Endothelial cell of umbilical vein (primary cell): ENCODE data around the gene EIF3A. TPM values are rescaled to one million over a fixed set of nuclear protein-coding genes. Genes with fewer than 3 reads are reported as not detected.

Source experiments
- BruUV-seq: library from RNA; stranded (reverse); fragments of 400-500 nt; replicated peaks from 2 replicates; lab custom pipeline; 2021; lab: Mats Ljungman, UMichigan
- CTCF ChIA-PET: fragments of 300-600, 350-600 bp; sonication (Branson Sonifier 250); formaldehyde crosslinking; loops from one replicate; lab custom pipeline; 2021; ENCODE audit warnings: antibody characterized with exemption, inconsistent platforms; lab: Charles Lee
- POLR2A ChIA-PET: fragments of 300-600, 350-600 bp; sonication (Branson Sonifier 250); formaldehyde crosslinking; loops from one replicate; lab custom pipeline; 2021; ENCODE audit warnings: antibody characterized with exemption, inconsistent platforms; lab: Charles Lee
- DNase-seq: peaks from one replicate; pipeline ENCODE4 v3.0.0-alpha.2; 2011; ENCODE audit warnings: low read depth, low spot score
- FAIRE-seq: peaks from 2 replicates; lab custom pipeline; 2011; peaks lifted over from hg19 to GRCh38; lab: Jason Lieb, UNC
- H2AFZ ChIP-seq: 2 replicates; pipeline ENCODE4 v1.6.0; 2012; ENCODE audit warnings: low read depth, low read length, control low read depth, inconsistent platforms
- H3K27ac ChIP-seq: 2 replicates; pipeline ENCODE4 v1.5.1; 2011; ENCODE audit warnings: low read depth, mild to moderate bottlenecking, control low read depth, low read length, moderate library complexity; ENCODE audit not compliant: insufficient read depth
- H3K27me3 ChIP-seq, 2 experiments: 2 replicates each; pipeline versions ENCODE4 v1.6.0 to v1.6.1; 2011; ENCODE audit warnings: low read length in 2 of 2, mixed read lengths in 1 of 2; ENCODE audit not compliant: control insufficient read depth in 2 of 2, insufficient read depth in 2 of 2
- H3K36me3 ChIP-seq, 2 experiments: 2 replicates in 1 of 2; 3 replicates in 1 of 2; pipeline ENCODE4 v1.5.1; 2011; ENCODE audit warnings: low read length in 2 of 2, mild to moderate bottlenecking in 1 of 2, moderate library complexity in 1 of 2; ENCODE audit not compliant: control insufficient read depth in 2 of 2, insufficient read depth in 2 of 2; ENCODE audit errors: extremely low read depth in 1 of 2
- H3K4me1 ChIP-seq: 3 replicates; pipeline ENCODE4 v1.5.1; 2011; ENCODE audit warnings: mild to moderate bottlenecking, low read length; ENCODE audit not compliant: control insufficient read depth, insufficient read depth; ENCODE audit errors: extremely low read depth
- H3K4me2 ChIP-seq: 2 replicates; pipeline ENCODE4 v1.6.1; 2011; ENCODE audit warnings: low read length, control low read depth, mixed read lengths; ENCODE audit not compliant: insufficient read depth
- H3K4me3 ChIP-seq, 3 experiments: fragments of 200-600 bp in 1 of 3; sonication (generic), shearing (Covaris generic) in 1 of 3; replicated peaks in 1 of 3; 2 replicates each; pipeline ENCODE4 v1.5.1; 2011 to 2016; ENCODE audit warnings: control low read depth in 3 of 3, low read length in 3 of 3, mild to moderate bottlenecking in 2 of 3, inconsistent platforms in 1 of 3, low read depth in 1 of 3, moderate library complexity in 1 of 3; ENCODE audit not compliant: insufficient read depth in 1 of 3
- H3K79me2 ChIP-seq: 2 replicates; pipeline ENCODE4 v1.6.0; 2012; ENCODE audit warnings: low read length, inconsistent platforms; ENCODE audit not compliant: control insufficient read depth, insufficient read depth
- H3K9ac ChIP-seq: replicated peaks from 2 replicates; pipeline ENCODE3; 2011; ENCODE audit warnings: low read length, control low read depth; ENCODE audit not compliant: insufficient read depth; ENCODE audit errors: extremely low read depth
- H3K9me1 ChIP-seq: replicated peaks from 3 replicates; pipeline ENCODE4 v1.6.0; 2011; ENCODE audit warnings: mild to moderate bottlenecking, low read length; ENCODE audit not compliant: control insufficient read depth, insufficient read depth; ENCODE audit errors: extremely low read depth
- H3K9me3 ChIP-seq: replicated peaks from 2 replicates; pipeline ENCODE4 v1.5.1; 2012; ENCODE audit warnings: low read length, inconsistent platforms; ENCODE audit not compliant: control insufficient read depth, insufficient read depth
- H4K20me1 ChIP-seq: replicated peaks from 2 replicates; pipeline ENCODE3; 2011; ENCODE audit warnings: mild to moderate bottlenecking, low read length; ENCODE audit not compliant: control insufficient read depth, insufficient read depth; ENCODE audit errors: extremely low read depth
- EZH2 ChIP-seq: IDR thresholded peaks from 2 replicates; pipeline ENCODE4 v1.6.1; 2012; ENCODE audit warnings: borderline replicate concordance, low read depth, mild to moderate bottlenecking, moderate library complexity, low read length, inconsistent platforms; ENCODE audit not compliant: severe bottlenecking
- FOS ChIP-seq: IDR thresholded peaks from 2 replicates; pipeline ENCODE4 v1.6.1; 2011; ENCODE audit warnings: mild to moderate bottlenecking, low read length, moderate library complexity, borderline replicate concordance; ENCODE audit not compliant: insufficient read depth
- GATA2 ChIP-seq: IDR thresholded peaks from 2 replicates; pipeline ENCODE4 v1.7.0; 2011; ENCODE audit warnings: low read depth, mild to moderate bottlenecking, moderate library complexity, mixed read lengths, low read length; ENCODE audit not compliant: insufficient read length, insufficient read depth
- JUN ChIP-seq: IDR thresholded peaks from 2 replicates; pipeline ENCODE4 v1.6.1; 2011; ENCODE audit warnings: borderline replicate concordance, low read depth; ENCODE audit not compliant: insufficient read length, insufficient read depth
- MYC ChIP-seq: IDR thresholded peaks from one replicate; pipeline ENCODE4 v1.6.1; 2011; ENCODE audit warnings: mild to moderate bottlenecking, low read depth, low read length
- POLR2A ChIP-seq: IDR thresholded peaks from 2 replicates; pipeline ENCODE4 v1.6.1; 2012; ENCODE audit warnings: low read depth, mild to moderate bottlenecking, control low read depth, low read length
- POLR2AphosphoS5 ChIP-seq: IDR thresholded peaks from 2 replicates; pipeline ENCODE4 v1.6.1; 2012; ENCODE audit warnings: low read depth, mild to moderate bottlenecking, control low read depth, low read length, moderate library complexity; ENCODE audit not compliant: insufficient read depth
- dilution Hi-C: fragments of 300-500 bp; cut with MboI; formaldehyde crosslinking; loops from one replicate; pipeline ENCODE4 v1.15.0; 2019; ENCODE audit warnings: low sequenced_read_pairs; ENCODE audit not compliant: extremely low pct_ligation_motif_present
- intact Hi-C: fragments of 100-400 bp; cut with micrococcal nuclease; formaldehyde crosslinking; loops from one replicate; pipeline ENCODE4 v1.10.0; 2022
- polyA plus RNA-seq, 4 experiments: library from polyadenylated mRNA; depleted of rRNA in 3 of 4; stranded (reverse) in 3 of 4; unstranded in 1 of 4; fragments of >200 nt; gene quantifications; 2 replicates each; pipeline versions ENCODE4 v1.2.1 to v1.2.3, GENCODE V29; 2011 to 2012; ENCODE audit warnings: missing spikeins in 1 of 4
- total RNA-seq: library from RNA; stranded (reverse); gene quantifications from 2 replicates; pipeline ENCODE4 v1.2.3, GENCODE V29; 2021
- TF ChIP-seq, protein P1 (sequence below): IDR thresholded peaks from 2 replicates; pipeline ENCODE4 v1.6.1; 2011; ENCODE audit not compliant: insufficient read depth, insufficient read length
- TF ChIP-seq, protein P2 (sequence below), 2 donors: IDR thresholded peaks; 1 replicate in 1 of 2; 2 replicates in 1 of 2; pipeline ENCODE4 v1.5.1; 2011; ENCODE audit warnings: low read length in 2 of 2, mild to moderate bottlenecking in 2 of 2, moderate library complexity in 2 of 2, control low read depth in 1 of 2, inconsistent platforms in 1 of 2, low read depth in 1 of 2; ENCODE audit not compliant: insufficient read depth in 1 of 2; ENCODE audit errors: extremely low read depth in 1 of 2

Gene EIF3A
- total and polyA plus RNA-seq, 2 donors (not counting 3 experiments of a cell fraction or from before 2014, with no cell fraction given): 27.6 to 159 TPM

DNA sequence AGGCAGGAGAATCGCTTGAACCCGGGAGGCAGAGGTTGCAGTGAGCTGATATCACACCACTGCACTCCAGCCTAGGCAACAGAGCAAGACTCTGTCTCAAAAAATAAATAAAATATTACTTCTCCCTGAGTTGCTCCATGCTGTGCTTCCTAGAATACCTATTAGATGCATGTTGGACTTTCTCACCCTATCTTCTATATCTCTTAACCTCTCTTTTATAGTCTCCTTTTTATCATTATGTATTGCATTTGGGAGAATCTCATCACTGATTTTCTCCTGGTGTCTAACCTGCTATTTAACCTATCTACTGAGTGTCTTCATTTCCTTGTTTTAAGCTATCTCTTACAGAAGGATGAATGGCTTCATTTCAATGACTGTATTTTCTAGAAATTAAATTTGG is 83.2 kb downstream of the EIF3A start:
- H3K4me1 ChIP-seq: no peaks in the 10 kb centered on the region
- H3K4me2 ChIP-seq: no peak overlapping the region
- H3K27me3 ChIP-seq: no peaks in the 10 kb centered on the region
- H3K79me2 ChIP-seq: no peaks in the 10 kb centered on the region
- ChIA-PET POLR2A (no interaction called here), CTCF (no interaction called here)
- H3K27ac ChIP-seq: no peak overlapping the region
- H4K20me1 ChIP-seq: no peaks in the 10 kb centered on the region
- TF ChIP-seq POLR2A: no peak
- TF ChIP-seq FOS: no peak
- TF ChIP-seq, protein P1, sequence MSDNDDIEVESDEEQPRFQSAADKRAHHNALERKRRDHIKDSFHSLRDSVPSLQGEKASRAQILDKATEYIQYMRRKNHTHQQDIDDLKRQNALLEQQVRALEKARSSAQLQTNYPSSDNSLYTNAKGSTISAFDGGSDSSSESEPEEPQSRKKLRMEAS: no peak
- no peak for TF ChIP-seq EZH2
- DNase-seq (no peak), FAIRE-seq (no peak)
- dilution Hi-C loops (no loop called here), intact Hi-C loops (no loop called here)
- H2AFZ ChIP-seq: no peak overlapping the region
- H3K4me3 ChIP-seq: no peak overlapping the region
- H3K9me3 ChIP-seq: no peaks in the 10 kb centered on the region
- no peak overlapping the region for H3K9ac ChIP-seq
- BruUV-seq: no TSS peak
- no peaks in the 10 kb centered on the region for H3K36me3 ChIP-seq
- H3K9me1 ChIP-seq: no peaks in the 10 kb centered on the region

DNA sequence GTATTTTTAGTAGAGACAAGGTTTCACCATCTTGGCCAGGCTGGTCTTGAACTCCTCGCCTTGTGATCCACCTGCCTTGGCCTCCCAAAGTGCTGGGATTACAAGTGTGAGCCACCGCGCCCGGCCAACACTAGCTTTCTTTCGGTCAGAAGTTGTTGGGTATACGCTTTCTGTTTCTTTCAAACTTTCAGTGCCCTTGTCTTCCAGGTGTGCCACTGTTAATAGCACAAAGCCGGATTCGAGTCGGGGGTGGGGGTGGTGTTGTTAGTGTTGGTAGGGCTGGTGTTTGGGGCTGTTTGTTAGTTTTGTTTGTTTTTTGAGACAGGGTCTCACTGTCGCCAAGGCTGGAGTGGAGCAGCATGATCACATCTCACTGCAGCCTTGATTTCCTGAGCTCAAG is 84.9 kb downstream of the EIF3A start:
- no peak for FAIRE-seq
- no peaks in the 10 kb centered on the region for H3K36me3 ChIP-seq
- no peaks in the 10 kb centered on the region for H3K79me2 ChIP-seq
- no peak overlapping the region for H3K9ac ChIP-seq
- no peaks in the 10 kb centered on the region for H4K20me1 ChIP-seq
- peaks cover 0 to under 1% of the 10 kb centered on the region in 2 experiments for H3K27me3 ChIP-seq
- H3K27ac ChIP-seq: no peak overlapping the region
- H3K4me1 ChIP-seq: no peaks in the 10 kb centered on the region
- no TSS peak for BruUV-seq
- no peak for DNase-seq
- dilution Hi-C loops (no loop called here), intact Hi-C loops (no loop called here)
- H3K9me3 ChIP-seq: no peaks in the 10 kb centered on the region
- POLR2A ChIA-PET: no interaction called here
- H3K9me1 ChIP-seq: no peaks in the 10 kb centered on the region
- H3K4me3 ChIP-seq: no peak overlapping the region
- H3K4me2 ChIP-seq: no peak overlapping the region
- H2AFZ ChIP-seq: no peak overlapping the region
- CTCF ChIA-PET: no interaction called here
- TF ChIP-seq POLR2AphosphoS5: no peak
- TF ChIP-seq MYC: no peak
- TF ChIP-seq JUN: no peak
- TF ChIP-seq GATA2: no peak
- TF ChIP-seq EZH2: no peak
- TF ChIP-seq, protein P2, sequence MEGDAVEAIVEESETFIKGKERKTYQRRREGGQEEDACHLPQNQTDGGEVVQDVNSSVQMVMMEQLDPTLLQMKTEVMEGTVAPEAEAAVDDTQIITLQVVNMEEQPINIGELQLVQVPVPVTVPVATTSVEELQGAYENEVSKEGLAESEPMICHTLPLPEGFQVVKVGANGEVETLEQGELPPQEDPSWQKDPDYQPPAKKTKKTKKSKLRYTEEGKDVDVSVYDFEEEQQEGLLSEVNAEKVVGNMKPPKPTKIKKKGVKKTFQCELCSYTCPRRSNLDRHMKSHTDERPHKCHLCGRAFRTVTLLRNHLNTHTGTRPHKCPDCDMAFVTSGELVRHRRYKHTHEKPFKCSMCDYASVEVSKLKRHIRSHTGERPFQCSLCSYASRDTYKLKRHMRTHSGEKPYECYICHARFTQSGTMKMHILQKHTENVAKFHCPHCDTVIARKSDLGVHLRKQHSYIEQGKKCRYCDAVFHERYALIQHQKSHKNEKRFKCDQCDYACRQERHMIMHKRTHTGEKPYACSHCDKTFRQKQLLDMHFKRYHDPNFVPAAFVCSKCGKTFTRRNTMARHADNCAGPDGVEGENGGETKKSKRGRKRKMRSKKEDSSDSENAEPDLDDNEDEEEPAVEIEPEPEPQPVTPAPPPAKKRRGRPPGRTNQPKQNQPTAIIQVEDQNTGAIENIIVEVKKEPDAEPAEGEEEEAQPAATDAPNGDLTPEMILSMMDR (IDR thresholded peaks at IDR 0.05; ENCODE audit: extremely low read depth in 1 of 2, insufficient read depth in 1 of 2, low read depth in 1 of 2, low read length in 2 of 2): no peak
- TF ChIP-seq, protein P1: no peak
- TF ChIP-seq POLR2A: no peak
- TF ChIP-seq FOS: no peak
